Fibroblast of lung (primary cell): ENCODE results near the gene GPER1. TPM values are rescaled to one million over a fixed set of nuclear protein-coding genes. Genes with fewer than 3 reads are reported as not detected.
"Not testable (repeated sequence)": the region's sequence is repeated elsewhere in the genome, so short reads cannot be mapped to it uniquely, and the experiment has no call there.

Experiments used
- DNase-seq, 2 donors: peaks; one replicate each; pipeline versions ENCODE4 v3.0.0 to v3.0.0-alpha.2; 2010; ENCODE audit warnings: low read depth in 2 of 2
- H2AFZ ChIP-seq: 2 replicates; pipeline ENCODE4 v1.5.1; 2012; ENCODE audit warnings: low read length, control low read depth, inconsistent platforms
- H3K27ac ChIP-seq: 2 replicates; pipeline ENCODE4 v1.5.1; 2011; ENCODE audit warnings: low read length, control low read depth; ENCODE audit not compliant: insufficient read depth
- H3K27me3 ChIP-seq: 2 replicates; pipeline ENCODE4 v1.5.1; 2011; ENCODE audit warnings: mild to moderate bottlenecking, low read length; ENCODE audit not compliant: control insufficient read depth, insufficient read depth
- H3K36me3 ChIP-seq: 2 replicates; pipeline ENCODE4 v1.5.1; 2011; ENCODE audit warnings: low read length; ENCODE audit not compliant: control insufficient read depth, insufficient read depth
- H3K4me1 ChIP-seq: 2 replicates; pipeline ENCODE4 v1.5.1; 2011; ENCODE audit warnings: low read length; ENCODE audit not compliant: control insufficient read depth, insufficient read depth; ENCODE audit errors: extremely low read depth
- H3K4me2 ChIP-seq: 2 replicates; pipeline ENCODE4 v1.5.1; 2011; ENCODE audit warnings: low read length, control low read depth; ENCODE audit not compliant: insufficient read depth; ENCODE audit errors: extremely low read depth
- H3K4me3 ChIP-seq, 4 experiments: fragments of 200-600 bp in 1 of 4; sonication (generic) in 1 of 4; replicated peaks in 1 of 4; 2 replicates each; pipeline ENCODE4 v1.5.1; 2011 to 2016; ENCODE audit warnings: low read length in 4 of 4, low read depth in 3 of 4, mild to moderate bottlenecking in 3 of 4, control low read depth in 2 of 4, inconsistent platforms in 1 of 4, mixed read lengths in 1 of 4; ENCODE audit not compliant: insufficient read depth in 1 of 4; ENCODE audit errors: control extremely low read depth in 1 of 4
- H3K79me2 ChIP-seq: 2 replicates; pipeline ENCODE4 v1.5.1; 2012; ENCODE audit warnings: mild to moderate bottlenecking, low read length, inconsistent platforms; ENCODE audit not compliant: control insufficient read depth, insufficient read depth
- H3K9ac ChIP-seq: 2 replicates; pipeline ENCODE4 v1.5.1; 2011; ENCODE audit warnings: mild to moderate bottlenecking, low read length, control low read depth; ENCODE audit not compliant: insufficient read depth
- H3K9me3 ChIP-seq: 2 replicates; pipeline ENCODE4 v1.5.1; 2012; ENCODE audit warnings: low read depth, low read length; ENCODE audit not compliant: control insufficient read depth, insufficient read depth
- H4K20me1 ChIP-seq: 2 replicates; pipeline ENCODE4 v1.5.1; 2011; ENCODE audit warnings: low read length; ENCODE audit not compliant: control insufficient read depth, insufficient read depth; ENCODE audit errors: extremely low read depth
- CTCF ChIP-seq, 2 donors: IDR thresholded peaks in 1 of 2; conservative IDR thresholded peaks in 1 of 2; 1 replicate in 1 of 2; 2 replicates in 1 of 2; pipeline ENCODE4 v1.5.1; 2011 to 2012; ENCODE audit warnings: low read length in 2 of 2, control low read depth in 1 of 2, inconsistent platforms in 1 of 2, low read depth in 1 of 2, mild to moderate bottlenecking in 1 of 2
- EZH2 ChIP-seq: IDR thresholded peaks from 2 replicates; pipeline ENCODE4 v1.5.1; 2012; ENCODE audit warnings: low read length, control low read depth, mild to moderate bottlenecking; ENCODE audit errors: missing control alignments
- polyA plus RNA-seq, 2 donors: library from polyadenylated mRNA; depleted of rRNA in 1 of 2; stranded (reverse) in 1 of 2; unstranded in 1 of 2; fragments of >200 nt; gene quantifications; 2 replicates each; pipeline ENCODE4 v1.2.1, GENCODE V29; 2011 to 2012; ENCODE audit warnings: missing spikeins in 1 of 2
- total RNA-seq: library from RNA; depleted of rRNA; stranded (reverse); fragments of >200 nt; gene quantifications from 2 replicates; pipeline ENCODE4 v1.2.1, GENCODE V29; 2014

The GPER1 gene
- total and polyA plus RNA-seq, 2 donors (not counting 1 experiment from before 2014, with no cell fraction given): 2.0 to 2.3 TPM

- H3K36me3 ChIP-seq: no peaks in the 10 kb centered on the region
- H3K4me1 ChIP-seq: peaks cover 3% of the 10 kb centered on the region
- no peaks in the 10 kb centered on the region for H3K27me3 ChIP-seq
- DNase-seq: no peak
- TF ChIP-seq CTCF (conservative IDR thresholded peaks at IDR 0.05 in 1 of 2, IDR thresholded peaks at IDR 0.05 in 1 of 2; ENCODE audit: low read depth in 1 of 2, low read length in 2 of 2): no peak
- no peak for TF ChIP-seq EZH2
- no peaks in the 10 kb centered on the region for H3K9me3 ChIP-seq
- peaks cover 8% of the 10 kb centered on the region for H3K79me2 ChIP-seq
- H3K4me2 ChIP-seq: no peak overlapping the region
- no peak overlapping the region for H2AFZ ChIP-seq
- H3K27ac ChIP-seq: no peak overlapping the region
- H3K9ac ChIP-seq: no peak overlapping the region
- H4K20me1 ChIP-seq: no peaks in the 10 kb centered on the region
- no peak overlapping the region for H3K4me3 ChIP-seq
Observed at GRCh38 chr7:1141651-1142050, 53.7 kb downstream of the GPER1 start.

GRCh38 chr7:1142051-1142635 lies 54.2 kb downstream of the GPER1 start:
- no peak overlapping the region for H3K9ac ChIP-seq
- TF ChIP-seq CTCF (conservative IDR thresholded peaks at IDR 0.05 in 1 of 2, IDR thresholded peaks at IDR 0.05 in 1 of 2; ENCODE audit: low read depth in 1 of 2, low read length in 2 of 2): no peak
- TF ChIP-seq EZH2: no peak
- H4K20me1 ChIP-seq: no peaks in the 10 kb centered on the region
- H2AFZ ChIP-seq: no peak overlapping the region
- DNase-seq: no peak
- no peak overlapping the region for H3K4me2 ChIP-seq
- no peaks in the 10 kb centered on the region for H3K36me3 ChIP-seq
- H3K27me3 ChIP-seq: no peaks in the 10 kb centered on the region
- peaks cover 3% of the 10 kb centered on the region for H3K79me2 ChIP-seq
- H3K4me3 ChIP-seq: no peak overlapping the region
- H3K27ac ChIP-seq: no peak overlapping the region
- no peaks in the 10 kb centered on the region for H3K4me1 ChIP-seq
- H3K9me3 ChIP-seq: no peaks in the 10 kb centered on the region

GRCh38 chr7:1143031-1143430 lies 55.1 kb downstream of the GPER1 start:
- not testable (repeated sequence) for H3K27ac ChIP-seq, H3K36me3 ChIP-seq, H2AFZ ChIP-seq, H3K4me2 ChIP-seq, DNase-seq, H3K4me1 ChIP-seq, H3K79me2 ChIP-seq, H3K9me3 ChIP-seq, H3K9ac ChIP-seq, H3K4me3 ChIP-seq, H4K20me1 ChIP-seq, H3K27me3 ChIP-seq

Other genes with a start within 250 kb of the GPER1 start
- 21.6 and 23.1 TPM in 2 replicates for gene GET4, start 211.6 kb upstream of the GPER1 start, total RNA-seq
- 13.4 and 15.9 TPM in 2 replicates for gene GET4, start 211.6 kb upstream of the GPER1 start, polyA plus RNA-seq
- 1.0 and 2.3 TPM in 2 replicates for gene ADAP1, start 133.4 kb upstream of the GPER1 start, total RNA-seq
- gene ADAP1, start 133.4 kb upstream of the GPER1 start, polyA plus RNA-seq: 1.0 and 1.1 TPM in 2 replicates
- 9.2 and 11.7 TPM in 2 replicates for gene COX19, start 112.6 kb upstream of the GPER1 start, total RNA-seq
- gene COX19, start 112.6 kb upstream of the GPER1 start, polyA plus RNA-seq: 4.0 and 4.3 TPM in 2 replicates
- not detected in 2 replicates for gene CYP2W1, start 104.9 kb upstream of the GPER1 start, total RNA-seq
- not detected in 2 replicates for gene CYP2W1, start 104.9 kb upstream of the GPER1 start, polyA plus RNA-seq
- 3.1 and 3.3 TPM in 2 replicates for gene GPR146, start 43.6 kb upstream of the GPER1 start, total RNA-seq
- gene GPR146, start 43.6 kb upstream of the GPER1 start, polyA plus RNA-seq: 0.30 and 2.2 TPM in 2 replicates
- gene ZFAND2A, start 72.1 kb downstream of the GPER1 start, total RNA-seq: 18.7 and 20.5 TPM in 2 replicates
- gene ZFAND2A, start 72.1 kb downstream of the GPER1 start, polyA plus RNA-seq: 22.0 and 35.1 TPM in 2 replicates
- not detected in 2 replicates for gene UNCX, start 144.8 kb downstream of the GPER1 start, total RNA-seq
- gene UNCX, start 144.8 kb downstream of the GPER1 start, polyA plus RNA-seq: not detected in 2 replicates